Mucosa of stomach (tissue), 1 donor: ENCODE measurements around the gene ITGA2.
"Not testable (repeated sequence)": the region's sequence is repeated elsewhere in the genome, so short reads cannot be mapped to it uniquely, and the experiment has no call there.

Source experiments
- H3K27me3 ChIP-seq: one replicate; pipeline ENCODE4 v1.7.0; 2013; ENCODE audit warnings: mild to moderate bottlenecking, low read length; ENCODE audit not compliant: control insufficient read depth, insufficient read depth
- H3K36me3 ChIP-seq: one replicate; pipeline ENCODE4 v1.7.0; 2013; ENCODE audit warnings: low read length; ENCODE audit not compliant: control insufficient read depth, insufficient read depth
- H3K4me1 ChIP-seq: one replicate; pipeline ENCODE4 v1.7.0; 2013; ENCODE audit warnings: mild to moderate bottlenecking, low read length; ENCODE audit not compliant: control insufficient read depth, insufficient read depth
- H3K4me3 ChIP-seq: one replicate; pipeline ENCODE4 v1.7.0; 2013; ENCODE audit warnings: low read length
- H3K9ac ChIP-seq: one replicate; pipeline ENCODE4 v1.7.0; 2013; ENCODE audit warnings: mild to moderate bottlenecking, low read length, moderate library complexity
- H3K9me3 ChIP-seq: one replicate; pipeline ENCODE4 v1.7.0; 2013; ENCODE audit warnings: mild to moderate bottlenecking, low read length, moderate library complexity; ENCODE audit not compliant: control insufficient read depth
- donor health status: Pancreatic carcinoma.

The ITGA2 gene

DNA sequence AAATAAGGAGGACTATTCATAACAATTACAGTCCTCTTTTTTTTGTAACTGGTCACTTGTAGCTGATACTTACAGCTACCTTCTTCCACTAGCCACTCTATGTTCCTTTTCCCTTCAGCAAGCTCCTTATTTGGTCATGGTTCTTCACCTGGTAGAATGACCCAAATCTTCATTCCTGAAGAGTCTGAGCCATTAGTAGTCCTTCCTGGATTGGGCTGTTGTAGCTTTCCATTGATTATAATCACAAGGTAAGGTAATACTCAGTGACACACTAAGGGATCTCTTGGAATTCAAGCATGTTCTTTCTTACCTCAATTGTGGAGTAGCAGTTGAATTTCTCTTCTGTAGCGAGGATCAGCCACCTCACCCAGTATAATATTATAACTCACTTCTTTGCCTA lies 25.5 kb upstream of the ITGA2 start:
- H3K9ac ChIP-seq: no peak overlapping the region
- no peak overlapping the region for H3K4me3 ChIP-seq
- no peaks in the 10 kb centered on the region for H3K4me1 ChIP-seq
- no peaks in the 10 kb centered on the region for H3K36me3 ChIP-seq
- H3K9me3 ChIP-seq: no peaks in the 10 kb centered on the region
- H3K27me3 ChIP-seq: no peaks in the 10 kb centered on the region

DNA sequence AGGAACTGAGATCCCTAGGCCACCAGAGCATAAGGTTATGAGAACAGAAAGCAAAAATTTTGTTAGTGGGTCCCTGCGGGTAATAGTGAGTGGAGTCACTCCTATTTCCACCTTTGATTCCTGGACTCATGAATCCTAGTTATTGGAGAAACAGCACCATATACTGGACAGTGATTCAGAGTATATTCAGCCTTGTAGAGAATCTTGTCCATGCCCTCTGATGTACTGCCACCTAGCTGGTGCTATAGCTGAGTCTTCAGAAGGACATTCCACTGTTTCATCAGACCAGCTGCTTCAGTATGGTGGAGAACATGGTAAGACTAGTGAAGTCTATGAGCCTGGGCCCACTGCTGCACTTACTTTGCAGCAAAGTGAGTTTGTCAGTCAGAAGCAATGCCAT lies 25.0 kb upstream of the ITGA2 start:
- H3K9me3 ChIP-seq: no peaks in the 10 kb centered on the region
- H3K4me3 ChIP-seq: no peak overlapping the region
- no peak overlapping the region for H3K9ac ChIP-seq
- H3K36me3 ChIP-seq: no peaks in the 10 kb centered on the region
- no peaks in the 10 kb centered on the region for H3K27me3 ChIP-seq
- H3K4me1 ChIP-seq: no peaks in the 10 kb centered on the region

DNA sequence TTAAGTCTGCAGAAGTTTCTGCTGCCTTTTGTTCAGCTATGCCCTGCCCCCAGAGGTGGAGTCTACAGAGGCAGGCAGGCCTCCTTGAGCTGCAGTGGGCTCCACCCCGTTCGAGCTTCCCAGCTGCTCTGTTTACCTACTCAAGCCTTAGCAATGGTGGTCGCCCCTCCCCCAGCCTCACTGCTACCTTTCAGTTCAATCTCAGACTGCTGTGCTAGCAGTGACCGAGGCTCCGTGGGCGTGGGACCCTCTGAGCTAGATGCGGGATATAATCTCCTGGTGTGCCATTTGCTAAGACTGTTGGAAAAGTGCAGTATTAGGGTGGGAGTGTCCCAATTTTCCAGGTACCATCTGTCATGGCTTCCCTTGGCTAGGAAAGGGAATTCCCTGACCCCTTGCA lies 13.0 kb upstream of the ITGA2 start:
- H3K9ac ChIP-seq, H3K4me1 ChIP-seq, H3K36me3 ChIP-seq, H3K9me3 ChIP-seq, H3K4me3 ChIP-seq, H3K27me3 ChIP-seq: not testable (repeated sequence)

DNA sequence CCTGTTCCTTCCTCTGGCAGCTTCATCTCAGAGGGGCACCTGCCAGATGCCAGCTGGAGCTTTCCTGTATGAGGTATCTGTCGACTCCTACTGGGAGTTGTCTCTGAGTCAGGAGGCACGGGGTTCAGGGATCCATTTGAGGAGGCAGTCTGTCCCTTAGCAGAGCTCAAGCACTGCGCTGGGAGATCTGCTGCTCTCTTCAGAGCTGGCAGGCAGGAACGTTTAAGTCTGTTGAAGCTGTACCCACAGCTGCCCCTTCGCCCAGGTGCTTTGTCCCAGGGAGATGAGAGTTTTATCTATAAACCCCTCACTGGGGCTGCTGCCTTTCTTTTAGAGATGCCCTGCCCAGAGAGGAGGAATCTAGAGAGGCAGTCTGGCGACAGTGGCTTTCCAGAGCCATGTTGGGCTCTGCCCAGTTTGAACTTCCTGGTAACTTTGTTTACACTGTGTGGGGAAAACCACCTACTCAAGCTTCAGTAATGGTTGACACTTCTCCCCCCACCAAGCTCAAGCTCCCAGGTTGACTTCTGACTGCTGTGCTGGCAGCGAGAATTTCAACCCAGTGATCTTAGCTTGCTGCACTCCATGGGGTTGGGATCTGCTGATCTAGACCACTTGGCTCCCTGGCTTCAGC lies 11.8 kb upstream of the ITGA2 start:
- H3K4me3 ChIP-seq: no peak overlapping the region
- no peaks in the 10 kb centered on the region for H3K9me3 ChIP-seq
- H3K36me3 ChIP-seq: no peaks in the 10 kb centered on the region
- H3K4me1 ChIP-seq: no peaks in the 10 kb centered on the region
- no peak overlapping the region for H3K9ac ChIP-seq
- no peaks in the 10 kb centered on the region for H3K27me3 ChIP-seq

DNA sequence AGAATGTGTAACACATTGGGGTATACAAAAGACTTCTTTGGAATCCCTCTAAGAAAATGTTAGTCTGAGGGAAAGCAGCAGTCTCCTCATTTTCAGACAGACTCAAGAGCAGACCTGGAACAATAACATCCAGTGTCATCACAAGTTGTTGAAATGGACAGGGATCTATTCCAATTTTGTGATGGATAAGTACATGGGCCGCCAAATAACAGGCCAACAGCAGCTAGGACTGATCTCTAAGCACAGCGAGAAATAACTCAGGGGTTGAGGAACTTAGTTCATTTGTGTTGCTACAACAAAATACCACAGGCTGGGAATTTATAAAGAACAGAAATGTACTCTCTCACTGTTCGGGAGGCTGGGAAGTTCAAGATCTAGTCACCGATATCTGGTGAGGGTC lies 7.6 kb upstream of the ITGA2 start:
- no peaks in the 10 kb centered on the region for H3K36me3 ChIP-seq
- no peaks in the 10 kb centered on the region for H3K27me3 ChIP-seq
- no peak overlapping the region for H3K4me3 ChIP-seq
- H3K4me1 ChIP-seq: no peaks in the 10 kb centered on the region
- H3K9me3 ChIP-seq: no peaks in the 10 kb centered on the region
- H3K9ac ChIP-seq: no peak overlapping the region

DNA sequence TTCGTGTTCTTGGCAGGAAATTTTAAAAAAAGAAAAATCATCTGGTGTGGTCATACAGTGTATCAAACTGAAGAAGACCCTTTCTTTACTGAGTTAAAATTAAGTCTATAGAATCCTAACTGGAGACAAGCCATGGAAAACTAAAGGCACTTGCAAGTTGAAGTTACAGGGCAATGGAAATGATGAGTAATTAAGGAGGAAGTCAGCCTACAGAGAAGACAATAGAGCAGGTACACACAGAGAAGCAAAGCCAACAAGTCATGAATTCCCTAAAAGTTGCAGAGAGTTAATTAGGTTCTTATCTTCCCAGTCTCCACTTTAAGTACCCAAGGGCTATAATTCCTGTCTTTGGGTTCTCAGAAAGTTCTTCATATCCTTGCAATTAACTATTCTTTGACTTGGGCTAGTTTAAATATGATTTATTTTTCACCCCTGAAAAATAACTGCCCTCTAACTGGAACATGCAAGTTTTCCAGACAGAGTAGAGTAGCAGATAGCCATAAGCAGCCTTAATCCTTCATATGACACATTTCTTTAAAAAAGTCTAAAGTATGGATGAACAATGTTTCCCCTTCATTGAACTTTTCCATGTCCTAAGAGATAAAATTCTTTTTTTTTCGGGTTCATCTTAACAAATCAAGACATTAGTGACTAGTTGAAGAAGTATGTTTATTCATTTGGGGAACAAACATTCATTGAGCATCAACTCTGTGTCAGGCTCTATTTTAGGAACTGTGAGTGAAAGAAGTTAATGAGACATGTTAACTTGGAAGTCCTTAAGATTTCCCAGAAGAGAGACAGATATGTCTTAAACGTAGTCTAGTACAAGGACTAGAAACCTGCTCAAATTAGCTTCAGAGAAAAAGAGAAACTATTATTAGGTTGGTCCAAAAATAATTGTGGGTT lies 5.2 kb upstream of the ITGA2 start:
- Histone ChIP-seq H3K36me3 (no peaks in the 10 kb centered on the region), H3K27me3 (no peaks in the 10 kb centered on the region), H3K4me3 (no peak overlapping the region), H3K4me1 (peaks cover 8% of the 10 kb centered on the region), H3K9ac (no peak overlapping the region), H3K9me3 (no peaks in the 10 kb centered on the region)

DNA sequence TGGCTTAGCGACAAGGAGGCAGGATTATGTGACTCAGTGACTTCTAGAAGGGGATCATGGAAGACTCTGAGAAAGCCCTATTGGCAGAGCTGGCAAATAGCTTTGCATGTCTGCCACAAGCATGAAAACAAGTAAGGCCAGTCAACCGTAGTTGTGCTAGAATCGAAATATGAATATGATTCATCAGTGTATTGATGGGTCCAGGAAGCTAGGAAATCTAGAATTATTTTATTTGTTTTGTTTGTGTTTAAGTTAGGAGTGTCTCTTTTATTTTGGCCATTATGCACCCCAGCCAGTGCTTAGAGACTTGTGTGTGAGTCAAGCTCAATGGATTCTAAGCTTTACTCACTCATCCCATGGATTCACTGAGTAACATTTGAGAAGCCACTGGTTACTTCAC lies 3.8 kb upstream of the ITGA2 start:
- H3K9me3 ChIP-seq: no peaks in the 10 kb centered on the region
- peaks cover 12% of the 10 kb centered on the region for H3K4me1 ChIP-seq
- no peaks in the 10 kb centered on the region for H3K27me3 ChIP-seq
- no peak overlapping the region for H3K9ac ChIP-seq
- no peak overlapping the region for H3K4me3 ChIP-seq
- no peaks in the 10 kb centered on the region for H3K36me3 ChIP-seq

DNA sequence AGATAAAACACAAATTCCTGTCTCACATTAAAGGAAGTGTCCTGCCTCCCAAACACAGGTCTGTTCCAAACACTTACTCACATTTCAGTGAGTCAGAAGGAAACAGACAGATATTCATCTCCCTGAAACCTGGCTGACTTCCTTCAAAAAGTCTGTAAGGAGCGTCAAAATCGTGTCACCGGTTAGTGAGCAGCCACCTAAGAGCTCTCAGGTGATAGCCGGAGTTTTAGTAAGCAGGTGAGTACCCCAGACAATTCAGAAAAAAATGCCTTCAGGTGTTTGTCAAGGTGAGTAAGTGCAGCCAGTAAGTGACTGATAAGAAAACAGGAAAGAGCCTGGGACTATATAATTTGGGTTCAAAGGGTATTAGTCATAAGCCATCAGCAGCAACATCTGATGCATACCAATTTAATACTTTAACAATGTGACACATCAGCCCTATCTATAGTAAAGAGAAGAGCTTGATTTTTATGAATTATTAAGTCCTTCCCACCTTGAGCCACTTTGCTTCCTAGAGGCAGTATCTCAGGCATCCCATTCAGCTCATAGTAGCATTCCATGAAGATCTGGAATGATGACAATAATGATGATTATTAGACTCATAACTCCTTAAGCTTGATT lies 1.3 kb upstream of the ITGA2 start:
- Histone ChIP-seq H3K9me3 (no peaks in the 10 kb centered on the region), H3K9ac (no peak overlapping the region), H3K4me3 (no peak overlapping the region), H3K36me3 (no peaks in the 10 kb centered on the region), H3K4me1 (peaks cover 18% of the 10 kb centered on the region), H3K27me3 (no peaks in the 10 kb centered on the region)

DNA sequence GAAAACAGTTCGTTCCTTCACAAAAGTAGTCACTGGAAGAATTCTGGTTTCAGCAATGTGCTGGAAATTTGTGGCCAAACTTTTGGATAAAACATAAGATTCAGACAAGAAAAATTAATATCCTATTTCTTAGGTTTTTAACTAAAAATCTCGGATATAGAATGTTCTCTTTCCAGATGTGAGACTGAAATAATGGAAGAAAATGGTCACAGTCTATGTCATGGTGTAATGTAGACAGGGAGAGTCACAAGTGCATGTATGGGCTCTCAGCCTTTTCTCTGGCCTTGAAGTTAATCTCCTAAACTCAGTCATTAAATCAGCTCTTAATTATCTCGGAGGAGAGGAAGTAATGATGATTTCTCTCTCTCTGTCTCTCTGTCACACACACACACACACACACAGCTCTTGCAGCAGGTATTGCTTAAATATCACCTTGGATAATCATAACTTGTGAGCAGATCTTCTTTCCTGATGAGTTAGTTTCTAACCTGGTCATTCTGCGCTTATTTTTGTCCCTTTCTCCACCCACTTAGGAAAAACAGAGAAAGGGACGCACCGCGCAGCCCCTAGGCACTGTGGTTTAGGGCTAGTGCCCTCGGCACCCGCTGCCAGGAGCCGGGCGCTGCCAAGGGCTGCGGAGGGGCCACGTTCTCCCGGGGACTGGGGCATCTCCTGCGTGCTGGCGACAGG lies 672 bp upstream of the ITGA2 start:
- Histone ChIP-seq H3K4me1 (peaks cover 18% of the 10 kb centered on the region), H3K9me3 (no peaks in the 10 kb centered on the region), H3K36me3 (no peaks in the 10 kb centered on the region), H3K27me3 (no peaks in the 10 kb centered on the region), H3K9ac (no peak overlapping the region), H3K4me3 (peak overlapping the region; percentile 57)

DNA sequence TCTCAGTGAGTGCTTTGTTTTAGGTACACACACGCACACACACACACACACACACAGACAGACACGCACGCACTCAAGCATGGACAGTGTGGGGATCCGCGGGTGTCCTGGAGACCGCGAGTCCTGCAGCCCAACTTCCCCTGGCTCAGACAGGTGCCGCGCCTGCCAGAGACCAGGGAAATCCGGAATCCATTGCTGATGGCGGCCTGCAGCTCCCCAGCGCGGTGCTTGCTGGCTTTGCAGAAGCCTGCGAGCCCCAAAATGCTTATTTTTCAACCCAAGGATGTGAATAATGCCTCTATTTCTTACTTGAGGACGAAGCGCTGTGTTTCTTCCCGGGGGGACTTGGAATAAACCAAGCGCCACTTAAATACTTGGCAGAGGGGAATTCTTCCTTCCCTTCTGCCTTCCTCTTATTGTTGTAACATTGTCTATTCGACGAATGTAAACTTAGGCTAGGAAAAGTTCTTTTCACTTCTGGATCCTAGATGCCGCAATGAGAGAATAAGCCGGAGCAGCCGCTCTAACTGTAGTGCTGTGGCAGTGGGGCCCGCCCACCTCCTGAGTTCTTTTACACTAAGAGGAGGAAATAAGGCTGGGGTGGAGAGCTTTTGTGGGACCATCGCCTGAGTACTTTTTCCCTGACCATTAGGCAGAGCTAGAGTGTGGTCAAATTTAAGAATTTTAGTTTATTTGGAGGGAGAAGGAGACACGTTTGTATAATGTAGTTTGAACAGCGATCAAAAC lies 802 bp downstream of the ITGA2 start:
- Histone ChIP-seq H3K27me3 (no peaks in the 10 kb centered on the region), H3K36me3 (no peaks in the 10 kb centered on the region), H3K4me3 (peak overlapping the region; percentile 57), H3K9ac (peak overlapping the region; percentile 74), H3K9me3 (no peaks in the 10 kb centered on the region), H3K4me1 (peaks cover 18% of the 10 kb centered on the region)

DNA sequence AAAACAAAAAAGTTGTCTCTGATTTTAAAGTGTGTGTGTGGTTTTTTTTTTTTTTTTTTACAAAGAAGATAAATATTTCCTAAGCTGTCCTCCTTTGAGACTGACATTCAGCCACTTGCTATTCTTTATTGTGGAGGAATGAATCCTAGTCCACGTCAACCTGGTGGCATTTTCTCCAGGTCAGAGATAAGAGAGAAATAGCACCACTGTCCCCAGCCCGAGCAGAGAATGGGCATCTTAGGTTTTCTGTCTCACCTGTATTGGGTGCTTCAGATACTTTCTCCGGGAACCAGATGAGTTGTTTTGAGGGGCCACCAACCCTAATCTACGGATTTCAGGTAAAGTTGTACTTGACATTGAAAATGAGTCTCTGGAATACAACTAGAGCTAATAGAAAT lies 1.4 kb downstream of the ITGA2 start:
- Histone ChIP-seq H3K4me3 (peak overlapping the region; percentile 57), H3K27me3 (no peaks in the 10 kb centered on the region), H3K36me3 (no peaks in the 10 kb centered on the region), H3K4me1 (peaks cover 18% of the 10 kb centered on the region), H3K9me3 (no peaks in the 10 kb centered on the region), H3K9ac (peak overlapping the region; percentile 74)
